ACC112 (cell line): Measurements from ENCODE around the gene PTPRN2.

Experiments used
- H2AFZ ChIP-seq: fragments of 200-600 bp; sonication (generic); one replicate; pipeline ENCODE4 v1.6.0; 2017; ENCODE audit warnings: antibody characterized with exemption, low read length; ENCODE audit not compliant: unreplicated experiment
- H3K27ac ChIP-seq: fragments of 200-600 bp; sonication (generic); 2 replicates; pipeline ENCODE4 v1.5.1; 2014; ENCODE audit warnings: low read depth, mild to moderate bottlenecking, antibody characterized with exemption, low read length, moderate library complexity
- H3K27me3 ChIP-seq: fragments of 200-600 bp; sonication (generic); 2 replicates; pipeline ENCODE4 v1.6.1; 2014; ENCODE audit warnings: mild to moderate bottlenecking, antibody characterized with exemption, low read length, moderate library complexity, mixed read lengths; ENCODE audit not compliant: insufficient read depth
- H3K36me3 ChIP-seq: fragments of 200-600 bp; sonication (generic); 2 replicates; pipeline ENCODE4 v1.6.1; 2016; ENCODE audit warnings: mild to moderate bottlenecking, antibody characterized with exemption, low read length, moderate library complexity, mixed read lengths; ENCODE audit not compliant: insufficient read depth
- H3K4me1 ChIP-seq: fragments of 200-600 bp; sonication (generic); one replicate; pipeline ENCODE4 v1.6.1; 2016; ENCODE audit warnings: low read length, mixed read lengths; ENCODE audit not compliant: insufficient read depth, unreplicated experiment, control insufficient read depth
- H3K4me3 ChIP-seq: fragments of 200-600 bp; sonication (generic); 2 replicates; pipeline ENCODE4 v1.5.1; 2014; ENCODE audit warnings: mild to moderate bottlenecking, low read depth, low read length
- H3K79me2 ChIP-seq: fragments of 200-600 bp; sonication (generic); one replicate; pipeline ENCODE4 v1.6.0; 2016; ENCODE audit warnings: low read length; ENCODE audit not compliant: control insufficient read depth, unreplicated experiment, insufficient read depth

The PTPRN2 gene

DNA sequence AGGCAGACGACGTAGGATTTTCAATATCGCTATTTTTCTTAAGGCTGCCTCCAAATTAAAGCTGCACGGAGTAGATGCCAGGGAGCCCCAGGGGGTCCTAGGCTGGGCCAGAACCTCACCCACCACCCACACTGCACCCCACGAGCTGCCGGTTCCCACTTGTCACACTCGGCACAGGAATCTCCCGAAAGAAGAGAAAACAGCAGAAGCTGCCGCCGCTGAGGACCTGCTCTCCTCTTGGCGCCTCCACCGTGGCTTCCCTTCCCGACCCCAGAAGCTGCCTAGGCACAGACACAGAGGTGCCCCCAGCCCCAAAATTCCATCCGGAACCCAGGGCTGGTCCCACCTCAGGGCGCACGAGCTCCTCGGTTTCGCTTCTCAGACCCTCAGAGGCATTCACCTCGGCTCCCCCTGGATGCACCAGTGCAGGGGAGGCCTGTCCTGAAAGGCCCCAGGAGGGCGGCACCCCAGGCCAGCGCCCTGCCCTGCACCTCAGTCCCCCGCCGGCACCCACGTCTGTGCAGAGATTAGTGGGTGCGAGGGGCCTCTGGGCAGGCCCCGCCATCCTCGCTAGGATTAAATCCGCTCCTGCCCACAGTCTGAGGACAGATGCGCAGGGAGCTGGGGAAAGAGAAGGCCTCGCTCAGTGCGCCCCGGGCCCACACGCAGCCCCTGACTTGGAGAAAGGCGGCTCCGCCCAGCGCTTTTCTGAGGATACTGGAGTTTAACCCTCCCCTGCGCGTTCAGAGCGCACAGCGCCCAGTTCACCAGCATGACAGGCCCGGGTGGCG, 99.2 kb downstream of the PTPRN2 start:
- H3K27ac ChIP-seq = no peak overlapping the region
- no peaks in the 10 kb centered on the region for H3K4me1 ChIP-seq
- H3K79me2 ChIP-seq = no peaks in the 10 kb centered on the region
- H3K4me3 ChIP-seq = no peak overlapping the region
- H3K27me3 ChIP-seq = peaks cover 6% of the 10 kb centered on the region; the same call in 1 of the 2 replicates
- no peak overlapping the region for H2AFZ ChIP-seq
- H3K36me3 ChIP-seq = no peaks in the 10 kb centered on the region

DNA sequence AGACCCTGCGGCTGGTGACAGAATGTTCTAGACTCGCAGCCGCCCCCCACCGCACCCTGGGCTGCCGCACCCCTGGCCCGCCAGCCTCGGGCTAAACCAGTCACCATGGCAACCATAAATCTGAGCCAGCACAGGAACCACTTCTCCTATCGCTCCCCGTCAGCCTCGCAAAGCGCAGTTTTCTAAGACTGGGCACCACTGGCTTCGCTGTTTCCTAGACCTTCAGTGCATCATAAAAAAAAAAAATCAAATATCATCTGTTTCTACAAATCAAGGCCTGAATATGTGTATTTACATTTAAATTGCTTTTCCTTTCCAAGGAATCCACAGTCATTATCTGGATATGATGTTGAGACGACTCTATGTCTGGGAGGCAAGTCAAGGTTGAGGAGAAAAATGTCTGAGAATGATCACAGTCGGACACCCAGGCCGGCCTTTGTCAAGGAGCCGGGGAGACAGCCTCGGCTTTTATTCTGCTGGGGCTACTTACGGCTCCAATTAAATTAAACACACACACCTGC, 99.9 kb downstream of the PTPRN2 start:
- Histone ChIP-seq H3K4me3 (no peak overlapping the region), H3K36me3 (no peaks in the 10 kb centered on the region), H2AFZ (no peak overlapping the region), H3K4me1 (no peaks in the 10 kb centered on the region), H3K27me3 (peaks cover 6% of the 10 kb centered on the region; the same call in 1 of the 2 replicates), H3K79me2 (no peaks in the 10 kb centered on the region), H3K27ac (no peak overlapping the region)

DNA sequence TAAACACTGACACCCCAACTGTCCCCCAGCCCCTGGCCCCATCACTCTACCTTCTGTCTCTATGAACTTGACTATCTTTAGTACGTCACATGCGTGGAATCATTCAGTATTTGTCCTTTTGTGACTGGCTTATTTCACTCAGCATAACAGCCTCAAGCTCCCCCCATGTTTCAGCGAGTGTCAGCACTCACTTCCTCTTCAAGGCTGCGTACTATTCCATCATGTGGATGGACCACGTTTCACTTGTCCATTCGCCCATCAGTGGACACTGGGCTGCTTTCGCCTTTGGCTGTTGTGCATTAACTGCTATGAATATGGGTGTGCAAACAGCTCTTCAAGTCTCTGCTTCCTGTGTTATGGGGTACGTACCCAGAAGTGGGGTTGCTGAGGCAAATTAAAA, 100.7 kb downstream of the PTPRN2 start:
- H3K79me2 ChIP-seq = no peaks in the 10 kb centered on the region
- H2AFZ ChIP-seq = no peak overlapping the region
- H3K27me3 ChIP-seq = peaks cover 6% of the 10 kb centered on the region; the same call in 1 of the 2 replicates
- H3K27ac ChIP-seq = no peak overlapping the region
- H3K4me3 ChIP-seq = no peak overlapping the region
- H3K4me1 ChIP-seq = no peaks in the 10 kb centered on the region
- H3K36me3 ChIP-seq = no peaks in the 10 kb centered on the region

- Histone ChIP-seq H3K36me3 (no peaks in the 10 kb centered on the region), H2AFZ (no peak overlapping the region), H3K4me3 (no peak overlapping the region), H3K27me3 (peaks cover 6% of the 10 kb centered on the region; the same call in 1 of the 2 replicates), H3K79me2 (no peaks in the 10 kb centered on the region), H3K27ac (no peak overlapping the region), H3K4me1 (no peaks in the 10 kb centered on the region)
These were observed 102.7 kb downstream of the PTPRN2 start for GRCh38 chr7:158484801-158485531.

- no peaks in the 10 kb centered on the region for H3K79me2 ChIP-seq
- no peaks in the 10 kb centered on the region for H3K36me3 ChIP-seq
- H3K27me3 ChIP-seq = peaks cover 14% of the 10 kb centered on the region; the same call in 1 of the 2 replicates
- H3K27ac ChIP-seq = no peak overlapping the region
- no peak overlapping the region for H2AFZ ChIP-seq
- H3K4me1 ChIP-seq = no peaks in the 10 kb centered on the region
- no peak overlapping the region for H3K4me3 ChIP-seq
These were observed 105.1 kb downstream of the PTPRN2 start for GRCh38 chr7:158482480-158482879.

DNA sequence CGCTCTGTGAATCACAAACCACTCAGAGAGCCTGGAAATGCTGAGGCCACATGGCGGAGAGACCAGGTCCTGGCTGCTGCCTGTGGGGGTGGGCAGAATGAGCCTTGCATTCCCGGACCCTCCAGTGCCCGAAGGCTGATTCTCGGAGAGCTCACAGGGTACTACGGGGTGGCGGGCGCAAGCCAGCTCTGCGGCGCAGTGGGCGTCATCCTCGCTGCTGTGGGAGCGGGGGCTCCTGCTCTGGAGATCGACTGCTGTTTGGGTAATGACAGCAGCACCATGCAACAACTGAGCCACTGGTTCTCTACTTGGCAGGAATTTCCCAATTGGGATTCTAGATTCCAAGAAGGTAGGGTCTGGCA, 108.0 kb downstream of the PTPRN2 start:
- H3K4me1 ChIP-seq = no peaks in the 10 kb centered on the region
- H3K4me3 ChIP-seq = no peak overlapping the region
- H2AFZ ChIP-seq = no peak overlapping the region
- H3K79me2 ChIP-seq = no peaks in the 10 kb centered on the region
- H3K27ac ChIP-seq = no peak overlapping the region
- peaks cover 8% of the 10 kb centered on the region; the same call in 1 of the 2 replicates for H3K27me3 ChIP-seq
- no peaks in the 10 kb centered on the region for H3K36me3 ChIP-seq

GRCh38 chr7:158479021-158479663, 108.5 kb downstream of the PTPRN2 start:
- Histone ChIP-seq H3K4me1 (no peaks in the 10 kb centered on the region), H3K79me2 (no peaks in the 10 kb centered on the region), H3K4me3 (no peak overlapping the region), H2AFZ (no peak overlapping the region), H3K27me3 (peaks cover 8% of the 10 kb centered on the region; the same call in 1 of the 2 replicates), H3K36me3 (no peaks in the 10 kb centered on the region), H3K27ac (no peak overlapping the region)

DNA sequence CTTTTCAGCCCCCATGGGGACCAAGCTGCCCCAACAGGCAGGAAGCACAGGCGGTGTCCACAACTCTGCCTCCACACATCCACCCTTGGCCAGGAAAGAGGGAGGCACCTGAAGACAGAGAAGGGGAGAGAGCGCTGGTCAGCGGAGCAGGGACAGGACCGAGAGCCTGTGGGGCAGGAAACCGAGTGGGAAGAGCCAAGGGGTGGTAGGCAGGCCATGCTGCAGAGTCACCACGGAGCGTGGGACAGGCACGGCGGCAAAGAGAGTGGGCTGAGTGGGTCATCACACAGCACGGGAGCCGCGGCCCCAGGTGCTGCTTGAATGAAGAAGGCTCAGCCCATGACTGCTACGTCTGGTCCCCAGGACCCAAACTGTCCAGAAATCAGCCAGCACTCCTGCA, 109.8 kb downstream of the PTPRN2 start:
- peaks cover 8% of the 10 kb centered on the region; the same call in 1 of the 2 replicates for H3K27me3 ChIP-seq
- H3K4me1 ChIP-seq = no peaks in the 10 kb centered on the region
- no peaks in the 10 kb centered on the region for H3K79me2 ChIP-seq
- no peak overlapping the region for H3K27ac ChIP-seq
- H3K4me3 ChIP-seq = no peak overlapping the region
- H2AFZ ChIP-seq = no peak overlapping the region
- no peaks in the 10 kb centered on the region for H3K36me3 ChIP-seq

DNA sequence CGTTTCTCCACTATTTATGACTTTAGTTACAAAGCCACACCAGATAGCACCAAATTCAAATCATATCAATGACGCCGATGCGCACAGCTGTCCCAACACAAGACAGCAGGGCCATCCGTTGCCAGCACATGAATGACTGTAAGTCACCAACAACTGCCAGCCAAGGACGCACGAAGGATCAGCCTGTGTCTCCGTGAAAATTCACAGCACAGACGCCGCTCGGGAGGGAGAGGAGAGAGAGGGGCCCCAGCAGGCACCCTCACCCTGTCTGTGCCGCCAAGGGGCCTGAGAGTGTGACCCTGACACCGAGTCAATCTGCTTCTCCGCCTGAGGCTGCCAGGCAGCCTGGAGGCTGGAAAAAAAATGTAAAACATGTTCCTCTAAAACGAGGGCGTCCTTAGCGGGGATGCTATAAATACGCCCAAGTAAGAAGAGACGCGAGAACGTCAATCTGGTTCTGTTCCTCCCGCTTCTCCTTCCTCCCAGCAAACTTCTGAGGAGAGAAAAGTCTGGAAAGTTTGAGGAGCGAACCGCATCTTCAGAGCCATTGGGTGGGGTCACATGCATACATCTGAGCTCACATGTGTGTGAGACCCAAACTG, 111.2 kb downstream of the PTPRN2 start:
- Histone ChIP-seq H3K79me2 (no peaks in the 10 kb centered on the region), H3K27me3 (peaks cover 8% of the 10 kb centered on the region; the same call in 1 of the 2 replicates), H3K36me3 (no peaks in the 10 kb centered on the region), H3K4me3 (no peak overlapping the region), H3K27ac (no peak overlapping the region), H2AFZ (no peak overlapping the region), H3K4me1 (no peaks in the 10 kb centered on the region)

GRCh38 chr7:158475679-158476052, 112.0 kb downstream of the PTPRN2 start:
- no peaks in the 10 kb centered on the region for H3K36me3 ChIP-seq
- no peak overlapping the region for H3K27ac ChIP-seq
- H3K27me3 ChIP-seq = peaks cover 8% of the 10 kb centered on the region; the same call in 1 of the 2 replicates
- H3K79me2 ChIP-seq = no peaks in the 10 kb centered on the region
- H3K4me3 ChIP-seq = no peak overlapping the region
- H3K4me1 ChIP-seq = no peaks in the 10 kb centered on the region
- H2AFZ ChIP-seq = no peak overlapping the region
